Cerebellar cortex (tissue), 1 donor: ENCODE measurements around the gene DHRS13.
A peak's percentile ranks its signal among the peaks of the same experiment; 100 is the strongest.
"Not testable (repeated sequence)": the region's sequence is repeated elsewhere in the genome, so short reads cannot be mapped to it uniquely, and the experiment has no call there.

Experiments
- DNase-seq: peaks from one replicate; pipeline ENCODE4 v3.0.0-alpha.2; 2015; ENCODE audit warnings: low spot score

DHRS13 gene

GRCh38 chr17:28857905-28858800, 44.7 kb downstream of the DHRS13 start:
- DNase-seq = no peak

DNA sequence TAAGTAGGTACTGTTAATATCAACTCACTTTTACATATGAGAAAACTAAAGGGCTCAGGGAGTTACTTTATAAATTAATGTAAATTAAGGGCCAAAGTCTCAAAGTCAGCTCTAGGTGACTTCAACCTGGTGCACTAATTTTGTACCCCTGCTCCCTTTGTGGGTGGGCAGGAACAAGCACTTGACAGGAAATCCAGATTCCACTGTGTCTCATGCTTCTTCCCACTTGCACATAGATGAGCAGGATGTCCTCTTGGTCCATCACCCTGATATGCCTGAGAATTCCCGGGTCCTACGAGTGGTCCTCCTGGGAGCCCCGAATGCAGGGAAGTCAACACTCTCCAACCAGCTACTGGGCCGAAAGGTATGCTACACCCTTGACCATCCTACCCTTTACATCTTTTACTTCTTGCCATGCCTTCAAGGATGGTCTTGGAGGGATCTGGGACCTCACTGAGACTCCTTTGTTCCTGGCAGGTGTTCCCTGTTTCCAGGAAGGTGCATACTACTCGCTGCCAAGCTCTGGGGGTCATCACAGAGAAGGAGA, 46.8 kb downstream of the DHRS13 start:
- no peak for DNase-seq

GRCh38 chr17:28855336-28855679, 47.6 kb downstream of the DHRS13 start:
- no peak for DNase-seq

- peak; percentile 96 for DNase-seq
Measured at GRCh38 chr17:28854457-28855335, 48.2 kb downstream of the DHRS13 start, which contains the start of gene ERAL1. Gene ERAL1, plus strand, starts transcription at chr17:28855016. Its CDS starts 19 bp downstream, at chr17:28855035.

DNA sequence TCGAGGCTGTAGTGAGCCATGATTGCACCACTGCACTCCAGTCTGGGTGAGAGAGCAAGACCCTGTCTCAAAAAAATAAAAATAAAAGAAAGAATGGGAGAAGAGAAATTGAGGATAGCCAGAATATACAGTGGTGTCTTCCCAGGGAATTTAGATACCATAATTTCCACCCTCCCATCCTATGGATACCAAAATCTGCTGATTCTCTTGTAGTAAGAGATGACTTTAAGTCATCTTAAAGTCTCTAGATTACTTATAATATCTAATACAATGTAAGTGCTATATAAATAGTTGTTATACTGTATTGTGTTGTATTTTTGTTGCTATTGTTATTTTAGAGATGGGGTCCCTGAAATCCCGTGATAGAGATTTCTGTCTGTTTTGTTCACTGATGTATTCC, 49.6 kb downstream of the DHRS13 start:
- no peak for DNase-seq

DNA sequence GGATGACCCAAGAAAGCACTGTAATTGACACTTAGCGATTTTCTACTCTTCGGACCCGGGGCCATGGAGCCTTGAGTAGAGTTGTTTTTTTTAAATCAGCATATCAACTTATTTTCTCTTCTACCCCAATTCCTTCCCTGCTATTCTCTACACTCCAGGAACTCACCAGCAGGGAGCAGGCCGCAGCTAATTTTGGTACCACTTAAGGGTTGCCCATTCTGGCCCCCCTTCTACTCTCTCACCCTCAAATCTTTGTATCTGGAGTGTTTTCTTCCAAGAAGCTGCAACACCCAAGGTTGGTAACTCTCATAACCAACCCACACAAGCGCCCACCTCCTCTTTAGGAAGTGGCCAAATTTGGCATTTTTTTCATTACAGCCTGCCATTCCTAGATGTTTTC, 53.6 kb downstream of the DHRS13 start:
- DNase-seq = no peak

- DNase-seq = not testable (repeated sequence)
Measured at GRCh38 chr17:28848667-28849066, 54.2 kb downstream of the DHRS13 start.
